Right ventricle myocardium superior (tissue), 1 donor: ENCODE measurements around the gene CELF2. TPM values are rescaled to one million over a fixed set of nuclear protein-coding genes. Genes with fewer than 3 reads are reported as not detected.

ENCODE experiments used
- ATAC-seq: fragments of 200-7000 bp; cut with Tn5 transposase; one replicate; pipeline ENCODE4 v1.9.1; 2020; ENCODE audit warnings: mild to moderate bottlenecking; ENCODE audit not compliant: poor library complexity
- DNase-seq: peaks from one replicate; pipeline ENCODE4 v3.0.0-alpha.2; 2020
- intact Hi-C: fragments of 100-400 bp; cut with DNase I; formaldehyde crosslinking; loops from one replicate; pipeline ENCODE4 v1.11.2; 2022
- total RNA-seq: library from RNA; stranded (reverse); fragmentation: NEBNext Ultra II Directional; extraction: Animal tissue kit (Norgen Biotek cat#: 25700); gene quantifications from one replicate; pipeline ENCODE4 v1.2.1, GENCODE V29; 2021
- donor health status: DM: no; HTN: yes; CAD: no; lungs with severe emphysema.

Gene CELF2
- total RNA-seq, 1 donor from 2014 or later = 67.7 TPM

DNA sequence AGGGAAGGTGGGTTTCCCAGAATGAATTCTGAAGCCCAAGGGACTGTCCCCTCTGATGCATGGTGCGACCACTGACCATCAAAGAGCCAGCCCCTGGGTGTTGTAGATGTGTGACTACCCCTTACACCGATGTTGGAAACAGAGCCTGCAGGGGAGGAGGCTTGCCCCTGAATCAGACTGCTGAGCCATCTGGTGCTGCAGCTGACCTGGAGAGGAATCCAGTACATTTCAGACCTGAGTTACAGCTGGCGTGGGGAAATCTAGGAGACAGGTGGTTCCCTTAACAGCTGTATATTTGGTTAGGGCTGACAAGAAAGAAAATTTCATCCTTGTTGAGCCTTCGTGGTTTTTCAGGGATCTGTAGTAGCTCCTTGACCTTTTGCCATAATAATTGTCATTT lies 195.5 kb downstream of the CELF2 start:
- intact Hi-C loops = no loop called here
- ATAC-seq (peak; percentile 2), DNase-seq (no peak)

DNA sequence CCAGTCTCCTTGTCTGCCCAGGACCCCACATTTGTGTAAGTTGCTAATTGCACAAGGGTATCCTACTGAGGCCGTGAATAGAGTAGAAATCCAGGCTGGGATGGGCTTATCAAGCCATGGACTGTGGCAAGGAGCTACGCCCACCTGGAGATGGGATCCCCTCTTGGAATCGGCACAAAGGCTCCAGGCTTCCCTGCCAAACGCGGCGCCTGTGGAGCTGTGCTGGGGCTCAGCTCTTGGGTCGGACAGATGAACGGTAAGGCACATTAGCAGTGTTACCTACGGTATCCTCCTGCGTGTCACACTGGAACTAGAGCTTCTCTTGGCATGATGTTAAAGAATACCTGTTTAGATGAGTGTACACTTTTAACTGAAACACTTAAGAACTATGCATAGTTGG lies 196.7 kb downstream of the CELF2 start:
- ATAC-seq (no peak), DNase-seq (no peak)
- intact Hi-C loops = no loop called here

- intact Hi-C loops = no loop called here
- ATAC-seq (no peak), DNase-seq (no peak)
These were observed 197.8 kb downstream of the CELF2 start for GRCh38 chr10:11215471-11215870.

GRCh38 chr10:11217521-11217920 lies 199.8 kb downstream of the CELF2 start:
- ATAC-seq = no peak
- intact Hi-C loops = no loop called here
- DNase-seq = no peak

- no peak for ATAC-seq
- intact Hi-C loops = no loop called here
- DNase-seq = no peak
These were observed 200.7 kb downstream of the CELF2 start for GRCh38 chr10:11218395-11218794.

GRCh38 chr10:11219431-11219830 lies 201.8 kb downstream of the CELF2 start:
- no peak for ATAC-seq
- no peak for DNase-seq
- intact Hi-C loops = no loop called here

GRCh38 chr10:11223081-11223480 lies 205.4 kb downstream of the CELF2 start:
- DNase-seq = no peak
- intact Hi-C loops = no loop called here
- no peak for ATAC-seq

GRCh38 chr10:11223507-11224140 lies 206.0 kb downstream of the CELF2 start:
- intact Hi-C loops = no loop called here
- DNase-seq (no peak), ATAC-seq (no peak)

- intact Hi-C loops = no loop called here
These were observed 206.6 kb downstream of the CELF2 start for GRCh38 chr10:11224321-11224720.

DNA sequence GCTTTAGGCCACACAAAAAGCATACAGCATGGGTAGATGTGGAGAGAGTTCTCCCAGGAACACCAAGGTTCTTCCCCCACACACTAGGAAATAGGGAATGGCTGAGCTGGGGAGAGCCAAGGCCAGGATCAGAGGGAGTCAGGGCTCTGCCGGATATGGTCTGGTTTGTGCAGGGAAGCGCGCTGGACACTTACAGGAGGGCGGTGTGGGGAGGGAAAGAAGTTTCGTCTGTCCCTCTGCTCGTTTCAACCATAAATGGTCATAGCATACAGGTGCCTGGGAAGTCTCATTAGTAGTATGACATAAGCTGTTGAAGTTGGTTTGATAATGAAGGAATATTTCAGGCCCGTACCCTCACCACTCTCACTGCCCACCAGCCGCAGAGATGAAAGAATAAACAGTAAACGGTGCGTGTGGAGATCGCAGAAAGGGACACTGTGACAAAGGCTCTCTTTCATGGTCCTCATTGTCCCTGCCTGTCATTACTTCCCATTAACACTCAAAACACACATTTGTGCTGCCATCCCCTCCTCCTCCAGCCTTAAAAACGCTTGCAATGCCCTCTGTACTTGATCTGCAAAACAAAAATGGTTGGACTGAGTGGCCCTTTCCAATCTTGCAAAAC lies 207.2 kb downstream of the CELF2 start:
- intact Hi-C loops = no loop called here
- ATAC-seq (peak; percentile 79), DNase-seq (no peak)

More at GRCh38 chr10:11224321-11224720, 206.6 kb downstream of the CELF2 start:
- ATAC-seq (no peak), DNase-seq (no peak)

GRCh38 chr10:11225935-11226334 lies 208.3 kb downstream of the CELF2 start:
- intact Hi-C loops = no loop called here
- peak; percentile 62 for DNase-seq
- peak; percentile 30 for ATAC-seq

GRCh38 chr10:11227103-11227502 lies 209.4 kb downstream of the CELF2 start:
- intact Hi-C loops = no loop called here
- ATAC-seq = no peak

GRCh38 chr10:11229893-11230292 lies 212.2 kb downstream of the CELF2 start:
- intact Hi-C loops = no loop called here
- DNase-seq (no peak), ATAC-seq (no peak)

More at GRCh38 chr10:11227103-11227502, 209.4 kb downstream of the CELF2 start:
- no peak for DNase-seq

- intact Hi-C loops = no loop called here
- ATAC-seq (no peak), DNase-seq (no peak)
These were observed 213.0 kb downstream of the CELF2 start for GRCh38 chr10:11230498-11231167.

DNA sequence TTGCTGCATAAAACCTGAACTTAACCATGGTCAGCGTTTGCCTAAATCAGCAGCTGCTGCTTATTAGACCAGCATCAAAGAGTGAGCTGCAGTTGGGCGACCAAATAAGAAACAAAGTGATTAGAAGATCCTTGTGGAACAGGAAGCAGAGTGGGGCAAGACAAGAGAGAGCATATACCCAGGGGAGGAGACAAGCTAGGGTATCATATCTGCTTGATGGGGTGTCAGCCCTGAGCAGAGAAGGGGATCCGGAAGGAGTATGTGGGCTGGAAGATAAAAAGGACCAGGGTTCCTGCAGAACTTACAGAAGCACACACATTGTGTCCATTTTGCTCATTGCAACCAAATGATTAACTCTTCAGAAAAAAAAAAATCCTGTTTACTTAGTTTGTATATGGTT lies 213.6 kb downstream of the CELF2 start:
- intact Hi-C loops = no loop called here
- ATAC-seq (no peak), DNase-seq (no peak)

DNA sequence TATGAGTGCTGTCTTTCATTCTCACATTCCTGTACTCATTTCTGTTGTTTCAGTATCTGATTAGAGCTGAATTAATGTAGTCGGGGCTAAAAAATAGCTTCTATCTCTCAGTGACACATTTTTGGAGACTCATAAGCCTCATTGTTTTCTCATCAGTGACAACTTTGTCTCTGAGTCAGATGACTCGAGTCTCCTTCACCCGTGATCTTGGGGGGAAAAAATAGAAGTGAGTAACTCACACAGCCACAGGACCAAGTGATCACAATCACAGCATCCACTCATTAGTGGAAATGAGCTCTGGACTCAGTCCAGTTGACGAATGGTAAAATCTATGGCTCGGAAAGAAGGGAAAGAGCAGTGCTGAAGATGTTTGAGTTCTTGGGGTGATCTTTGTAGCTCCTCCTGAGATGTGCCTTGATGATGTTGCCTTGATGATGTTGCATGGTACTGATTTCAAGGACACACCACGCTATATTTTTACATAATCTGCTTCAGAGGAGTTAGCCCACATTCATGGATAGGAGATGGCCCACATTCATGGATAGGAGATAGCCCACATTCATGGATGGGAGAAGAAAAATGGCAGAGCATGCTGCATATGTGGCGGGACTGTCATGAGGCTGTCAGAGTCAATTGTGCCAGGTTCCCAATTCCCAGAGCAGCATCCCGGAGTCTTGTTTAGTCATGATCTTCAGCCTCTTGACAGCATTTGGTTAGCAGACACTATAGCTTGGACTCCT lies 214.7 kb downstream of the CELF2 start:
- no peak for ATAC-seq
- no peak for DNase-seq
- intact Hi-C loops = no loop called here

DNA sequence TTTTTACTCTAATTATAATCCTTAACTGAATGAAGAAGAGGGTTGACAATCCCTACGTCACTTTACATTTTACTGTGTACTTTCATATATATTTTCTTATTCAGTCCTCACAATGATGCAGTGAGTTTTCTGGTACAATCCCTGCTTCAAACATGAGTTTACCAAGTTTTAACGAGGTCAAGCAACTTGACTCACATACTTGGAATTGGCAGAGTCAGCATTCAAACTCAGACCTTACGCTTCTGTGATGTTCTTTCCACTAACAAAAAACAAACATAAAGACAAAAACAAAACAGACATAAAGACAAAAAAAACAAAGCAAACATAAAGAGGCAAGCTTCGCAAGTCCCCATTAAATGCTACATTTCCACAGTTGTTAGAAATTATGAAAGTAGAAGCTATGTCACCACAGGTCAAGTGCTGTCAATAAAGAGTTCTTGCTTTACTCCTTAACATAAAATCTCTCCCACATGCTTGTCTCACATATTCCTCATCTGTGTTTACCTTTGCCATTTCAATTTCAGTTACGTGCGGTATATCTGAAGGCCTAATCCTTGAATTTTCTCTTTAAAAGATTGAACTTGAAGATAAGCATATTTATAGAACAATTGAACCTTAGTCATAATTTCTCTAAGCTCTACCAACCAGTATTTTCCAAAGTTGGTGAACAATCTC lies 217.3 kb downstream of the CELF2 start:
- ATAC-seq = no peak
- no peak for DNase-seq
- intact Hi-C loops = no loop called here

DNA sequence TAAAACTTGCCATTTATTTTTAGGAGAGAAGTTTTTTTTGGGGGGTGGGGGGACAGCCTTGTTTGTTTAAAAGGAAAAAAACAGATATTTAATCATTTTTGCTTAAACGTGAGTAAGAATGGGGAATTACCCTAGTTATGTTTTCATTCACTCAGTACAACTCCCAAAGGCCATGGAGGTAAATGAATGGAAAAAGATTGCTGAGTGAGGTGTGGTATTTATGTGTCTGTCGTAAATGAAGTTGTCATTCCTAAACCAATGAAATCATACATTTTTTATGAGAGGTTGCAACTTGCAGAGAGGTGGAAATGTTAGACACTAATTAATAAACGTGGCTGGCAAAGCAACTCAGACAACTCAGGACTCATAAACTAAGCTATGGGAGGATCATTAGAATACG lies 218.1 kb downstream of the CELF2 start:
- ATAC-seq (no peak), DNase-seq (no peak)
- intact Hi-C loops = no loop called here

DNA sequence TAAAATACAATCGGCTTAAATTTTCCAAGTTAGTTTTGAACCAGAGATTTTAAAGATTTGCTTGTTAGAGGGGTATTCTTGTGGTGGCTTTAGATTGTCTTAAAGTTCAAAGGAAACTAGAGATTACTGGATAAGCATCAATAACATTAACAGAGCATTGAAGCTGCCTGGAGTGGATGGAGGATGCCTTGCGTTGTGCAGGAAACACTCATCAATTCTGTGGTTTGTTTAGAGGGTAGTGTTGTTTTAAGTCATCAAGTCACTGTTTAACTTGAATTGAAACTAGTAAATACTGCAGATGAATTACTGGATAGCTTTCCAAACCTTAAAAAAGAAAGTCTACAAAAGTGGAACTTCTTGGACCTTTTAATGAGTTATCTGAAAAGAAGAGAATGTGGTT lies 218.6 kb downstream of the CELF2 start:
- DNase-seq (no peak), ATAC-seq (no peak)
- intact Hi-C loops = no loop called here
